Ishikawa (cell line): ENCODE measurements around the gene PRR14.

ENCODE experiments used
- CEBPB ChIP-seq: IDR thresholded peaks from 2 replicates; pipeline ENCODE4 v1.6.1; 2012
- CREB1 ChIP-seq: IDR thresholded peaks from 2 replicates; pipeline ENCODE4 v1.6.1; 2012; ENCODE audit warnings: low read depth
- EGR1 ChIP-seq: IDR thresholded peaks from 2 replicates; pipeline ENCODE4 v1.6.1; 2012
- EP300 ChIP-seq: IDR thresholded peaks from 2 replicates; pipeline ENCODE4 v1.6.1; 2012; ENCODE audit warnings: borderline replicate concordance
- FOXM1 ChIP-seq: IDR thresholded peaks from 2 replicates; pipeline ENCODE4 v1.6.1; 2012; ENCODE audit warnings: low read depth, borderline replicate concordance
- NFIC ChIP-seq: IDR thresholded peaks from 2 replicates; pipeline ENCODE4 v1.6.1; 2012
- RAD21 ChIP-seq: IDR thresholded peaks from 2 replicates; pipeline ENCODE4 v1.6.1; 2012; ENCODE audit warnings: low read depth
- TAF1 ChIP-seq: IDR thresholded peaks from 2 replicates; pipeline ENCODE4 v1.6.1; 2012; ENCODE audit warnings: low read depth, mild to moderate bottlenecking
- TCF12 ChIP-seq: IDR thresholded peaks from 2 replicates; pipeline ENCODE4 v1.6.1; 2012; ENCODE audit warnings: low read depth
- TEAD4 ChIP-seq: IDR thresholded peaks from 2 replicates; pipeline ENCODE4 v1.6.1; 2012
- YY1 ChIP-seq: IDR thresholded peaks from 2 replicates; pipeline ENCODE4 v1.6.1; 2012; ENCODE audit warnings: low read depth
- ZBTB7A ChIP-seq: IDR thresholded peaks from 2 replicates; pipeline ENCODE4 v1.6.1; 2012; ENCODE audit warnings: low read depth
- TF ChIP-seq, protein P1 (sequence below): IDR thresholded peaks from 2 replicates; pipeline ENCODE4 v1.6.1; 2012
- TF ChIP-seq, protein P2 (sequence below): IDR thresholded peaks from 2 replicates; pipeline ENCODE4 v1.6.1; 2012; ENCODE audit warnings: low read depth, mild to moderate bottlenecking
- TF ChIP-seq, protein P3 (sequence below): IDR thresholded peaks from 2 replicates; pipeline ENCODE4 v1.6.1; 2012

PRR14 gene

DNA sequence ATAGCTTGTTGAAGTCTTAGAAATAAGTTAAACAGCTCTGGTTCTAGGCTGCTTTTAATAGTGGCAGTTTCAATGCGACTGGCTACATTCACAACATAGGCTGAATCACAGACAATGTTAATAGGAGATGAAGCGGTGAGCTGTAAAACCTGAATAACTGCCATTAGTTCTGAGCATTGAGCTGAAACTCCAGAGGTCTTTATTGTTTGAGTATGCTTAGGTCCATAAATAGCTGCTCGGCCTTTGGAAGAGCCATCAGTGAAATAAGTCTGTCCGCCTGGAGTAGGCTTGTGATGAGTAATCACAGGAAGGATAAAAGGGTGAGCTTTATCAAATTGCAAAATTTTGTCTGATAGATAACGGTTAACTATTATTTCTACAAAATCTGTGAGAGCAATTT lies 31.1 kb upstream of the PRR14 start:
- no peak for TF ChIP-seq TAF1
- TF ChIP-seq YY1: no peak
- no peak for TF ChIP-seq EGR1
- TF ChIP-seq RAD21: no peak
- no peak for TF ChIP-seq TEAD4
- no peak for TF ChIP-seq EP300
- no peak for TF ChIP-seq CEBPB
- no peak for TF ChIP-seq NFIC
- TF ChIP-seq, protein P1, sequence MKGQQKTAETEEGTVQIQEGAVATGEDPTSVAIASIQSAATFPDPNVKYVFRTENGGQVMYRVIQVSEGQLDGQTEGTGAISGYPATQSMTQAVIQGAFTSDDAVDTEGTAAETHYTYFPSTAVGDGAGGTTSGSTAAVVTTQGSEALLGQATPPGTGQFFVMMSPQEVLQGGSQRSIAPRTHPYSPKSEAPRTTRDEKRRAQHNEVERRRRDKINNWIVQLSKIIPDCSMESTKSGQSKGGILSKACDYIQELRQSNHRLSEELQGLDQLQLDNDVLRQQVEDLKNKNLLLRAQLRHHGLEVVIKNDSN: no peak
- no peak for TF ChIP-seq FOXM1
- TF ChIP-seq, protein P2, sequence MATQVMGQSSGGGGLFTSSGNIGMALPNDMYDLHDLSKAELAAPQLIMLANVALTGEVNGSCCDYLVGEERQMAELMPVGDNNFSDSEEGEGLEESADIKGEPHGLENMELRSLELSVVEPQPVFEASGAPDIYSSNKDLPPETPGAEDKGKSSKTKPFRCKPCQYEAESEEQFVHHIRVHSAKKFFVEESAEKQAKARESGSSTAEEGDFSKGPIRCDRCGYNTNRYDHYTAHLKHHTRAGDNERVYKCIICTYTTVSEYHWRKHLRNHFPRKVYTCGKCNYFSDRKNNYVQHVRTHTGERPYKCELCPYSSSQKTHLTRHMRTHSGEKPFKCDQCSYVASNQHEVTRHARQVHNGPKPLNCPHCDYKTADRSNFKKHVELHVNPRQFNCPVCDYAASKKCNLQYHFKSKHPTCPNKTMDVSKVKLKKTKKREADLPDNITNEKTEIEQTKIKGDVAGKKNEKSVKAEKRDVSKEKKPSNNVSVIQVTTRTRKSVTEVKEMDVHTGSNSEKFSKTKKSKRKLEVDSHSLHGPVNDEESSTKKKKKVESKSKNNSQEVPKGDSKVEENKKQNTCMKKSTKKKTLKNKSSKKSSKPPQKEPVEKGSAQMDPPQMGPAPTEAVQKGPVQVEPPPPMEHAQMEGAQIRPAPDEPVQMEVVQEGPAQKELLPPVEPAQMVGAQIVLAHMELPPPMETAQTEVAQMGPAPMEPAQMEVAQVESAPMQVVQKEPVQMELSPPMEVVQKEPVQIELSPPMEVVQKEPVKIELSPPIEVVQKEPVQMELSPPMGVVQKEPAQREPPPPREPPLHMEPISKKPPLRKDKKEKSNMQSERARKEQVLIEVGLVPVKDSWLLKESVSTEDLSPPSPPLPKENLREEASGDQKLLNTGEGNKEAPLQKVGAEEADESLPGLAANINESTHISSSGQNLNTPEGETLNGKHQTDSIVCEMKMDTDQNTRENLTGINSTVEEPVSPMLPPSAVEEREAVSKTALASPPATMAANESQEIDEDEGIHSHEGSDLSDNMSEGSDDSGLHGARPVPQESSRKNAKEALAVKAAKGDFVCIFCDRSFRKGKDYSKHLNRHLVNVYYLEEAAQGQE: no peak
- TF ChIP-seq TCF12: no peak
- no peak for TF ChIP-seq ZBTB7A
- TF ChIP-seq CREB1: no peak
- TF ChIP-seq, protein P3, sequence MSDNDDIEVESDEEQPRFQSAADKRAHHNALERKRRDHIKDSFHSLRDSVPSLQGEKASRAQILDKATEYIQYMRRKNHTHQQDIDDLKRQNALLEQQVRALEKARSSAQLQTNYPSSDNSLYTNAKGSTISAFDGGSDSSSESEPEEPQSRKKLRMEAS: no peak

DNA sequence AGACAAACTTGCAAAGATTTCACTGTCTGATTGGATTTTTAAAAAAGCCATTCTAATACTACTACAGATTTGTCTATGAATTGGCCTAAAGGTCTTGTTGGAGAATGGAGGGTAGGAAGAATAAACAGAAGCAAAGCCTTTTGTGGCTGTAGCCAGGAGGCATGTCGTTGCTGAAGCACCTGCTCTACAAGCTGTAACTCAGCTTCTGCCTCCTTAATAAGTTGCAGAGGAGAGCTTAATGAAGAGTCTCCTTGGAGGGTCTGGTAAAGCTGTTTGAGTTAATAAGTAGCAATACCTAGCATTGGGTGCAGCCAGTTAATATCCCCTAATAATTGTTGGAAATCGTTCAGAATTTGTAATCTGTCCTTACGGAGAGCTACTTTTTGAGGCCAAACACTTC lies 30.6 kb upstream of the PRR14 start:
- TF ChIP-seq TCF12 (no peak), NFIC (no peak)
- TF ChIP-seq, protein P2: no peak

DNA sequence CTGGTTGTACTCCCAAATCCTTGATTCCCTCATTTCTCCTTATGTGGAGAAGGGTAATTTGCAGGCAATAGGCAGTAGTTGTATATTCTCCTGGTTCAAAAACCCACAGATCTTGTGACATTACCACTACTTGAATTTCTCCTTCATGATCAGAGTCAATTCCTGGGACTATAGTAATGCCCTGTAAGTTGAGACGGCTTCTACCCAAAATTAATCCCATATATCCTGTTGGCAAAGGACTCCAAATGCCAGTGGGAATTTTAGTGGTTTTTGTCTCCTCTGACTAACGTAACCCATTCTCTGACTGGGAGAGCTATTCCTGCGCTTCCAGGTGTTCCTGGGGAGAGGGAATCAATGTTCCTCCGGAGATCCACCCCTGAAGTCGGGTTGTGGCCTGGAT lies 29.0 kb upstream of the PRR14 start:
- TF ChIP-seq RAD21: no peak
- TF ChIP-seq, protein P3: no peak
- TF ChIP-seq NFIC: no peak
- TF ChIP-seq TAF1: no peak
- TF ChIP-seq, protein P1: no peak
- no peak for TF ChIP-seq CEBPB
- TF ChIP-seq FOXM1: no peak
- no peak for TF ChIP-seq TCF12
- TF ChIP-seq, protein P2: no peak

DNA sequence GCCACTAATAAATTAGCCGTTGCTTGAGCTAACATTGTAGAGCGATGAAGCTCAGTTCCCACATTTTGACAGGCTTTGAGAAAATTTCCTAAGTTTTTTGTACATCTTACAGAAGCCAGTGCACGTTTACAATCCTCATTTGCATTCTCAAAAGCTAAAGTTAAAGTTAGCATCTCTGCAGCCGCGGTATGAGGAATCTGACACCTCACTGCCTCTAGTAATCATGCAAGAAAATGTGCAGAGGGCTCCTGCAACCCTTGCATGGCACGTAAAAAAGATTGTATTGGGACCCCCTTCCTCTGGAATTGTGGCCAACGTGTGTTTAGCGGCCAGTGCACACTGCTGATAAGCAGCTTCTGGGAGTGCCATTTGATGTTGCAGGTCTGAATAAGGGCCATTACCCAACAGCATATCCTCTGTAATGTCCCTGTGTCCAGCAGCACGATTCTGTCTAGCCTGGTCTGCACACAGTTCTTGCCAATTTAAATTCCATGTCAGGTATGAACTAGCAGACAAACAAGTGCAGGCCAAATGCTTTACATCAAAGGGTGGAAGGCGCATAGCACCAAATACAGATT lies 28.2 kb upstream of the PRR14 start:
- no peak for TF ChIP-seq ZBTB7A
- TF ChIP-seq TAF1: no peak
- no peak for TF ChIP-seq EGR1
- TF ChIP-seq, protein P2: no peak
- no peak for TF ChIP-seq CEBPB
- TF ChIP-seq NFIC: no peak
- no peak for TF ChIP-seq EP300
- TF ChIP-seq, protein P3: no peak
- TF ChIP-seq RAD21: no peak
- TF ChIP-seq, protein P1: no peak
- TF ChIP-seq CREB1: no peak
- TF ChIP-seq TEAD4: no peak
- no peak for TF ChIP-seq FOXM1
- TF ChIP-seq YY1: no peak
